ENCODE results near the gene MYCBP2.

MYCBP2 gene

DNA sequence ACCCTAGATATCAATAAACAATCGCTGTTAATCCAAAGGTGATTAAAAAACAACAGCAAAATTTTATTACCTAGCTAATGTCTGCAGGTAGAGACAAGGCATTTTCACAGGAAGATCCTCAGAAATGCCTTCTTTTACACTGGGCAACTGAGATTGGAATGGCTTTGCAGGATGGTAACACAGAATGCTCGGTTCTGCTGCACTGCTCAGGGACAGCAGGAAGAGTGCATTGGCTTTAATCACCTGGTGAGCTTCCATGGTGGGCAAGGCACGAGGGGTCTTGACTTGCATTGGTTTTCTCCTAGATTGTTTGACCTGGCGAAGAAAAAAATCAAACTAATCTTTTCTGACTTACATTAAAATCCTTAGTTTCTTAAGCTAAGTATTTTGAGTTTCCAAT is 231.6 kb downstream of the MYCBP2 start:
- Histone ChIP-seq H3K9me3 (ENCODE audit: control insufficient read depth, low read length) (no peaks in the 10 kb centered on the region), H3K4me1 (ENCODE audit: control insufficient read depth, insufficient read depth, low read length, poor library complexity, severe bottlenecking) (no peaks in the 10 kb centered on the region), H3K27me3 (replicated peaks; ENCODE audit: control insufficient read depth, insufficient read depth, low read length, poor library complexity, severe bottlenecking) (no peaks in the 10 kb centered on the region), H3K27ac (ENCODE audit: insufficient read depth, low read length, poor library complexity, severe bottlenecking) (no peak overlapping the region), H3K4me3 (ENCODE audit: insufficient read depth, low read depth, low read length, poor library complexity, severe bottlenecking) (no peak overlapping the region), H3K36me3 (ENCODE audit: control insufficient read depth, insufficient read depth, low read length) (peaks cover 62% of the 10 kb centered on the region)
- DNase-seq, result no peak

DNA sequence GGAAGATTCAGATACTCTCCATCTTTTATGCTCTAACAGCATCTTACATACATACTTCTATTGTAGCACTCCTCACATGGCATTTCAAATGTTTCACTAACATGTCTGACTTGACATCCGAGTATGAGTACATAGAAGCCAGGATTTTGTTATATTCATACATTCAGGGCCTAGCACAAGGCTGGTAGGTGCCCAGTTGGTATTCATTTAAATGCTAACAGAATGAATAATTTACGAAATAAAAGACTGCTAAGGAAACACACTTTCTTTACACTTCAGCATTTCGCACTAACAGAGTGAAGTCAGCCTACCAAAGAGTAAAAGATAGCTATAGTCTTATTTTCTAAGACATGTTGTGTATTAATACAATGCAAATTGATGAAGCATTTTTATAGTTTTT is 232.1 kb downstream of the MYCBP2 start:
- H3K36me3 ChIP-seq (ENCODE audit: control insufficient read depth, insufficient read depth, low read length), result peaks cover 62% of the 10 kb centered on the region
- no peaks in the 10 kb centered on the region for H3K27me3 ChIP-seq (replicated peaks; ENCODE audit: control insufficient read depth, insufficient read depth, low read length, poor library complexity, severe bottlenecking)
- no peak for DNase-seq
- H3K4me3 ChIP-seq (ENCODE audit: insufficient read depth, low read depth, low read length, poor library complexity, severe bottlenecking), result no peak overlapping the region
- no peak overlapping the region for H3K27ac ChIP-seq (ENCODE audit: insufficient read depth, low read length, poor library complexity, severe bottlenecking)
- no peaks in the 10 kb centered on the region for H3K4me1 ChIP-seq (ENCODE audit: control insufficient read depth, insufficient read depth, low read length, poor library complexity, severe bottlenecking)
- H3K9me3 ChIP-seq (ENCODE audit: control insufficient read depth, low read length), result no peaks in the 10 kb centered on the region

DNA sequence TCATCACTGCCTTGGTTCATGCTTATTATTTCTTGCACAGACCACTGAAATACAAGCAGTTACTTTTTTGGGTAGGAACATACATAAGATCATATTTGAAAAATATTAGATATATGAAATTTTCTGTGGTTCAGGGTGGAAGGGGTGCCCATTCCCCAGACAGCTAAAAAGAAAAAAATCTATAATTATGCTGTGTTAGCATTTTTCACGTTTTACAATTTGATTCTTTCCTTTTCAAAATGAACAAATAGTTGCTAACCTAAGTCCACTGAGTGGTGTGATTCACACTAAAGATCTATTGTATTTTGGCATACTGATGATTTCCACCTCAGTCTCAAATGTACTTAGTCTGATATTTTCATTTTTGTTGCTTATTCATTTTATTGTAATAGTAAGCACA is 233.2 kb downstream of the MYCBP2 start:
- H3K36me3 ChIP-seq (ENCODE audit: control insufficient read depth, insufficient read depth, low read length), result peaks cover 67% of the 10 kb centered on the region
- H3K27me3 ChIP-seq (replicated peaks; ENCODE audit: control insufficient read depth, insufficient read depth, low read length, poor library complexity, severe bottlenecking), result no peaks in the 10 kb centered on the region
- no peak overlapping the region for H3K4me3 ChIP-seq (ENCODE audit: insufficient read depth, low read depth, low read length, poor library complexity, severe bottlenecking)
- H3K27ac ChIP-seq (ENCODE audit: insufficient read depth, low read length, poor library complexity, severe bottlenecking), result no peak overlapping the region
- DNase-seq, result no peak
- H3K4me1 ChIP-seq (ENCODE audit: control insufficient read depth, insufficient read depth, low read length, poor library complexity, severe bottlenecking), result no peaks in the 10 kb centered on the region
- H3K9me3 ChIP-seq (ENCODE audit: control insufficient read depth, low read length), result no peaks in the 10 kb centered on the region

DNA sequence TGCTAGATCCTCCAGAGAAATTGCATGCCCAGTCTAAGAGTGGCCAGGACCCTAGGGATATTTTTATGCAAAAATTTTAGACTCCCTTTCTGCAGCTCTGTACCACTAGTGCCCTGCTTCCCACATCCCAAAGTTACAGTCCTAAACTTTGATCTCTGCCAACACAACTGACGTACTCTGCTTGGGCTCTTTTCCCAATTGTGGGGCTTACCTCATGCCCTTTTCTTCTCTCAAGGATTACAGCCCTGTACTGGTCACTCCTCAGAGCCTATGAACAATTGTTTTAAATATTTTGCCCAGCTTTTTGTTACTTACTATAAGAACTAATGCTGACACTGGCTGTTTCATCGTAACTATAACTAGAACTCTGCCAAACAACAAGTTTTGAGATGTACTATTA is 242.1 kb downstream of the MYCBP2 start:
- Histone ChIP-seq H3K4me1 (ENCODE audit: control insufficient read depth, insufficient read depth, low read length, poor library complexity, severe bottlenecking) (no peaks in the 10 kb centered on the region), H3K4me3 (ENCODE audit: insufficient read depth, low read depth, low read length, poor library complexity, severe bottlenecking) (no peak overlapping the region), H3K27ac (ENCODE audit: insufficient read depth, low read length, poor library complexity, severe bottlenecking) (no peak overlapping the region), H3K9me3 (ENCODE audit: control insufficient read depth, low read length) (no peaks in the 10 kb centered on the region), H3K36me3 (ENCODE audit: control insufficient read depth, insufficient read depth, low read length) (peaks cover 66% of the 10 kb centered on the region), H3K27me3 (replicated peaks; ENCODE audit: control insufficient read depth, insufficient read depth, low read length, poor library complexity, severe bottlenecking) (no peaks in the 10 kb centered on the region)
- no peak for DNase-seq

DNA sequence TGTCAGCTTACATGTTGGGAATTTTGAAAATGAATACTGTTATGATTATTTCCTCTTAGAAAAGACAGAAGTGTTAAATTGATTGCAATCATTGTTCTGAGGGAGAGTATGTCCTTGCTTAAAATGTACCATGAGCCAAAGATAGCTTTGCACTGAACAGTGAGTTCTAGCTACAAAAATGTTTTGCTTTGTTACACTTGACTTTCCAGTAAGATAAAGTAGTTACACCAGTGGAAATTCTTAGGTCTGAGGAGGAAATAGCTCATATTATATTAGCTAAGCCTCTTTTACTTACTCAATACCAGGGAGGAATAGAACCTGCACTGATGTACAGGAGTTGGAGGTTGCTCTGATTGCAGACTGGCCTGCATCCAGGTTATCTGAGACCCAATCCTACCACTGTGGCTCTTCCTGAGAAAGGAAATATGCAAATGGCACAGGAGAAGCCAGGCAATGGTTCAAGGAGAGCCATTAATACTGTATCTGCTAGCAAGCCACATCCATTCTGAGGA is 246.9 kb downstream of the MYCBP2 start:
- no peak overlapping the region for H3K4me3 ChIP-seq (ENCODE audit: insufficient read depth, low read depth, low read length, poor library complexity, severe bottlenecking)
- peaks cover 70% of the 10 kb centered on the region for H3K36me3 ChIP-seq (ENCODE audit: control insufficient read depth, insufficient read depth, low read length)
- no peaks in the 10 kb centered on the region for H3K4me1 ChIP-seq (ENCODE audit: control insufficient read depth, insufficient read depth, low read length, poor library complexity, severe bottlenecking)
- no peak for DNase-seq
- no peaks in the 10 kb centered on the region for H3K9me3 ChIP-seq (ENCODE audit: control insufficient read depth, low read length)
- no peaks in the 10 kb centered on the region for H3K27me3 ChIP-seq (replicated peaks; ENCODE audit: control insufficient read depth, insufficient read depth, low read length, poor library complexity, severe bottlenecking)
- H3K27ac ChIP-seq (ENCODE audit: insufficient read depth, low read length, poor library complexity, severe bottlenecking), result no peak overlapping the region

DNA sequence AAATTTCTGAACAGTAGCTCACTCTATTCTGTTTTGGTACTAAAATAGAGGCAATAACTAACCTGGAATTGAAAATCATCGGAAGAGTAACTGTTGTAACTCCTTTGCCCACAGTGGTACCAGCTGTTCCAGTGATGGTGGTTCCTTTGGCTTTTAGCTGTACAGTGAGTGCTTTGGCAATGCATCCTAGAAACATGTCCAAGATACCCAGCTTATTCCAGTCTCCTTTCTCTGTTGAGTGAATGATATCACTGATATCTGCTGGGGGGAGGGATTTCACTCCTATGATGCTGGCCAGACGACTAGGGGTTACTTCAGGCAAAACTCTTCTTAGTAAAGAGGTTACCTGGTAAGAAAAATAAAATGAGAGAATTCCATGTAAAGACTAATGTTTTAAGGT is 259.4 kb downstream of the MYCBP2 start:
- no peak for DNase-seq
- H3K36me3 ChIP-seq (ENCODE audit: control insufficient read depth, insufficient read depth, low read length), result peaks cover 69% of the 10 kb centered on the region
- no peaks in the 10 kb centered on the region for H3K27me3 ChIP-seq (replicated peaks; ENCODE audit: control insufficient read depth, insufficient read depth, low read length, poor library complexity, severe bottlenecking)
- no peak overlapping the region for H3K27ac ChIP-seq (ENCODE audit: insufficient read depth, low read length, poor library complexity, severe bottlenecking)
- H3K4me3 ChIP-seq (ENCODE audit: insufficient read depth, low read depth, low read length, poor library complexity, severe bottlenecking), result no peak overlapping the region
- no peaks in the 10 kb centered on the region for H3K4me1 ChIP-seq (ENCODE audit: control insufficient read depth, insufficient read depth, low read length, poor library complexity, severe bottlenecking)
- no peaks in the 10 kb centered on the region for H3K9me3 ChIP-seq (ENCODE audit: control insufficient read depth, low read length)

DNA sequence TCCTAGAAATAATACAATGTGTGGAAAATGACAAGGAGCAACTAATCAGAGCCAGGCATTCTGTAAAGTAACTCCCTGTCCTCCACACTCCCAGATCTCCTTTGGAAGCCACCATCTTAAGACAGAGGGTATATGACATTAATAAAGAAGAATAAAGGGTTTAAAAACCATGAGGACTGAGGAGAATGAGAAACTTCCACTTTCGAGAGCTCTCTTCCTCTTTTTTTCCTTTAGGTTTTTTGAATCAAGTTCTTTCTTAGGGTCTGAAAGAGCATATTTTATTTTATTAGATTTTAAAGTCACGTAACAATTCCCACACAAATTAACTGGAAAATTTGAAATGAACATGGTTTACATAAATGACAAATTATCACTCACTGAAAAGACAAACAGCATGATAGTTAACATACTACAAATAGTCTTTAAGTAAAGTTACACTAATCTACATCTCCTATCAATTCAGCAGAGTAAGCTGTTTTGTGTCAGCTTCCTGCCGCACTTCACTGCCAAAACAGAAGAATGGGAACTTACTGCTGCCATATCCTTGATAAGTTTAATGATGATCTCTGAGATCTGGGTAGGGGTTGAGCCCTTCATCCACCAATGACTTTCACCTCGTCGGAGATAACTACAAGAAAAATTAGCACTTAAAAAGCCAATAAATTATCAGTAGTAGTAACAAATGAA is 261.3 kb downstream of the MYCBP2 start:
- H3K36me3 ChIP-seq (ENCODE audit: control insufficient read depth, insufficient read depth, low read length), result peaks cover 84% of the 10 kb centered on the region
- H3K9me3 ChIP-seq (ENCODE audit: control insufficient read depth, low read length), result no peaks in the 10 kb centered on the region
- no peak overlapping the region for H3K27ac ChIP-seq (ENCODE audit: insufficient read depth, low read length, poor library complexity, severe bottlenecking)
- no peaks in the 10 kb centered on the region for H3K4me1 ChIP-seq (ENCODE audit: control insufficient read depth, insufficient read depth, low read length, poor library complexity, severe bottlenecking)
- no peak for DNase-seq
- no peaks in the 10 kb centered on the region for H3K27me3 ChIP-seq (replicated peaks; ENCODE audit: control insufficient read depth, insufficient read depth, low read length, poor library complexity, severe bottlenecking)
- no peak overlapping the region for H3K4me3 ChIP-seq (ENCODE audit: insufficient read depth, low read depth, low read length, poor library complexity, severe bottlenecking)

DNA sequence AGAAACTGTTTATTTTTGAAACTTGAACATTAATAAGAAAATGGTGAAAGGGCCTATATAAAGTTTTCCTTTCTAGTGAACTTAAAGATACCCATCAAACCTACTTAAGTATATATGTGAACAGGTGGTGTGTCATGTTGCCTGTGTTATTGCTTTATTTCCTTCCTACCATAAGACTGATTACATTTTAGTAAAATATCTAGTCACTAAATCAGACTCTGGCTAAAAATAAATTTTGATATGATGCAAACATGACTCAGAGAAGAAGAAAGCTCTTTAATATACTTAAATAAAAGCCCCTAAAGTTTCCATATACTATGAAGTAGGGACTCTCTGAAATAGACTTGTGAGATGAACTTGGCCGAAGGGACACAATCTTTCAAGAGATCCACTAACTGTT is 264.8 kb downstream of the MYCBP2 start:
- no peak for DNase-seq
- Histone ChIP-seq H3K4me3 (ENCODE audit: insufficient read depth, low read depth, low read length, poor library complexity, severe bottlenecking) (no peak overlapping the region), H3K4me1 (ENCODE audit: control insufficient read depth, insufficient read depth, low read length, poor library complexity, severe bottlenecking) (no peaks in the 10 kb centered on the region), H3K36me3 (ENCODE audit: control insufficient read depth, insufficient read depth, low read length) (peaks cover 72% of the 10 kb centered on the region), H3K27ac (ENCODE audit: insufficient read depth, low read length, poor library complexity, severe bottlenecking) (no peak overlapping the region), H3K27me3 (replicated peaks; ENCODE audit: control insufficient read depth, insufficient read depth, low read length, poor library complexity, severe bottlenecking) (no peaks in the 10 kb centered on the region), H3K9me3 (ENCODE audit: control insufficient read depth, low read length) (no peaks in the 10 kb centered on the region)

DNA sequence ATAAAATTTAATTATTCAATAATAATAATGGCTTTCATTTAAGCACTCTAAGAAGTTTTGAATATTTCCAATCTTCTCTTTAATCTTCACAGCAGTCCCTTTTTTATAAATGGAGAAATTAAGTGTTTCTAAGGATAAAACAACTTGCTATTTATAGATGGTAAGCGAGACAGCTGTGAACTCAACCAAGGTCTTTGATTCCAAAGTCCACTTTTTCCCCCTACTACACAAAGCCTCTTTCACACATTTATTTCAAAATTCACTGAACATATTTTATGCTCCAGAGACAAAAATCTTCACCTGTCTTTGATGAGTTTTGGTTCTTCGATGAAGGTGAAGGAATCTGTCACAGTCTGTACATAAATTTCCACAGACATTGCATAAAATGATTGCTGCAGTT is 265.5 kb downstream of the MYCBP2 start:
- Histone ChIP-seq H3K4me3 (ENCODE audit: insufficient read depth, low read depth, low read length, poor library complexity, severe bottlenecking) (no peak overlapping the region), H3K9me3 (ENCODE audit: control insufficient read depth, low read length) (no peaks in the 10 kb centered on the region), H3K27ac (ENCODE audit: insufficient read depth, low read length, poor library complexity, severe bottlenecking) (no peak overlapping the region), H3K36me3 (ENCODE audit: control insufficient read depth, insufficient read depth, low read length) (peaks cover 74% of the 10 kb centered on the region), H3K4me1 (ENCODE audit: control insufficient read depth, insufficient read depth, low read length, poor library complexity, severe bottlenecking) (no peaks in the 10 kb centered on the region), H3K27me3 (replicated peaks; ENCODE audit: control insufficient read depth, insufficient read depth, low read length, poor library complexity, severe bottlenecking) (no peaks in the 10 kb centered on the region)
- DNase-seq, result no peak

DNA sequence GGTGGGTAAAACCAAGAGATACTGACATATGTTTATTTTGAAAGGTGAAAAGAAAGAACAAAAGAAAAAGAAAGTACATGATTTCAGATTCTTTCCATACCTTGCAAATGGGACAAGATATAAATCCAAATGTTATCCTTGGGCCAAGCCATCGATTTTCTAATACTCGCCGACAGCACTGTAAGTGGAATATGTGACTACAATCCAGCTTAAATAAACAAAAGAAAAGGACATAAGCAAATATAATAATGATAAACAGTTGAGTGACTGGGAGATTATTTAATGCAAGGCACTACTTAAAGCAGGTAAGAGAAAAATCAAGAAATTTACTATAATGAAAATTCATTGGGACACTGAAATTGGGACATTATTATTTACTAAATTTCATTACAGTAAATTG is 270.0 kb downstream of the MYCBP2 start:
- Histone ChIP-seq H3K27me3 (replicated peaks; ENCODE audit: control insufficient read depth, insufficient read depth, low read length, poor library complexity, severe bottlenecking) (no peaks in the 10 kb centered on the region), H3K4me1 (ENCODE audit: control insufficient read depth, insufficient read depth, low read length, poor library complexity, severe bottlenecking) (no peaks in the 10 kb centered on the region), H3K36me3 (ENCODE audit: control insufficient read depth, insufficient read depth, low read length) (peaks cover 72% of the 10 kb centered on the region), H3K9me3 (ENCODE audit: control insufficient read depth, low read length) (no peaks in the 10 kb centered on the region), H3K27ac (ENCODE audit: insufficient read depth, low read length, poor library complexity, severe bottlenecking) (no peak overlapping the region), H3K4me3 (ENCODE audit: insufficient read depth, low read depth, low read length, poor library complexity, severe bottlenecking) (no peak overlapping the region)
- DNase-seq, result no peak
